HFF-Myc (cell line): Measurements from ENCODE around the gene DOCK3.

ENCODE experiments used
- DNase-seq: peaks from one replicate; pipeline ENCODE4 v3.0.0-alpha.2; 2011; ENCODE audit warnings: low read depth; ENCODE audit errors: extremely low read depth
- H3K4me3 ChIP-seq: replicated peaks from 2 replicates; pipeline ENCODE4 v1.5.1; 2011; ENCODE audit warnings: low read depth, mild to moderate bottlenecking, control low read depth, low read length
- CTCF ChIP-seq: IDR thresholded peaks from 2 replicates; pipeline ENCODE4 v1.5.1; 2012; ENCODE audit warnings: mild to moderate bottlenecking, low read depth, low read length, control low read depth; ENCODE audit errors: missing control alignments

Gene DOCK3

DNA sequence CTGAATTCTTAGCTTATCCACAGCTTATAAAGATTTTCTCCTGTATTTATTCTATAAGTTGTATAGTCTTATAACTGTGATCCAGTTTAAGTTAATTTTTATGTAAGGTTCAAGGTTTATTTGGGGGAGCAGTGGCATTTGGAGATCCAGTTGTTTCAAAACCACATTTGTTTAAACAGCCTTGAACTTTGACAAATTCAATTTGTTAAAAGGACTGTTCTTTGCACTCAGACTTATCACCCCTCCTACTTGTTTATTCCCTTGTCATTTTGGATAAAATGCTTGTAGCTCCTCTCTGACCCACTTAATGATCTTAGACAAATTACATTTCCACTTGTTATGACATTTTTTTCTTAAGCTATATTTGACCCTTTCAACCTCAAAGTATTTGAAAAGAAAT is 327.8 kb downstream of the DOCK3 start:
- H3K4me3 ChIP-seq, result no peak overlapping the region
- TF ChIP-seq CTCF, result no peak
- no peak for DNase-seq

- TF ChIP-seq CTCF, result no peak
- DNase-seq, result no peak
- H3K4me3 ChIP-seq, result no peak overlapping the region
Observed at GRCh38 chr3:51004235-51004634, 329.5 kb downstream of the DOCK3 start.

DNA sequence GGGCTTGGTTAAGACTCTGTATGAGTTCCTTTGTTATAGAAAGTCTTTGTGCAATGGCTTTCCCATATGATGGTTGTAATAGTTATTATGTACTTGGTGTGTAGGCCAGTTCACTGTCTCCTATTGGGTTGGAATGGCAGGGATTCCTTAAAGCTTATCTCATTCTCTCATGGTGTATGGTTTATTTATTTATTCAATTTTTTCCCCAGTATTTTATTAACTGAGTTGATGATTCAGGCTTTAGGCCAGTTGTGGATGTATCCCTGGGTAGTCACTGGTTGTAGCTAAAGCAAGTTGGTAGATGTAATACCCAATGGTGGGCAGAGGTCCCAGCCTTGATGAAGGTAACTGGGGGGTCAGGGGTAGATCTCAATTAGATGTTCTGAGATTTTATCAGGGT is 349.4 kb downstream of the DOCK3 start:
- DNase-seq, result no peak
- TF ChIP-seq CTCF, result no peak
- no peak overlapping the region for H3K4me3 ChIP-seq

DNA sequence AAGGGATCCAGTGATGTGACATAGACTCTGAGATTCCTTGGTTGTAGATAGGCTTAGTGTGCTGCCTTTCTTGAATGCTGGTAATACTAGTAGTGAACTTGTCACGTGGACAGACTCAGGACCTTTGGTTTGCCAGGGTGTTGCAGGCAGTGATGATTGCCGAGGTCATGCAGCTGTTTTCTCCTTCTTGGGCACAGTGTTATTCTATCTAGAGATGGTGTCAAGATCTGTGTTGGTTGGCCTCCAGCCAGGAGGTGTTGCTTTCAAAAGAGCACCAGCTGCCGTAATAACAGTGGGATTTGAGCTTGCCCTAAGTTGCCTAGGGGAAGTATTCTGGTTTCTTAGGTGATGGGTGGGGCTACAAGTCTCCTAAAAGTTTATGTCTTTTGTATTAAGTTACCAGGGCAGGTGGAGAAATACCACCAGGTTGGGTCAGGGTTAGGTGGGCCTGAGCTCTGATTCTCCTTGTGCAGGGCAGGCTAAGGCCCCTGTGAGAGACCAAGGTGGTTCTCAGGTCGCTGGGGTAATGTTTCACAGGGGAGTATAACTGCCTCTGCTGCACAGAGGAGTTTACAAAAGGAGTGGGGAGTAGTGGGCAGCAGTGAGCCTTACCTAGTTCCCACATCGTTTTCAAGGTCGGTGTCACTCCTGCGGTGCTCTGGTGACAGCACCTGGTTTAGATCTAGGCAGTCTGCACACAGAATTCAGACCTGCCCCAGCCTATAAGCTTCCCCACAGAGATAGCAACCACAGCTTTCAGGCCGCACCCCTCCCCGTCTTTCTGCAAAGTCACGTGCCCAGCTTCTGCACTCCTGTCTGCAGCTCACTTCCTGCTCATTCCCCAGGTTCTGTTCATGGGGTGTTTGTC is 350.3 kb downstream of the DOCK3 start:
- no peak overlapping the region for H3K4me3 ChIP-seq
- DNase-seq, result no peak
- no peak for TF ChIP-seq CTCF

DNA sequence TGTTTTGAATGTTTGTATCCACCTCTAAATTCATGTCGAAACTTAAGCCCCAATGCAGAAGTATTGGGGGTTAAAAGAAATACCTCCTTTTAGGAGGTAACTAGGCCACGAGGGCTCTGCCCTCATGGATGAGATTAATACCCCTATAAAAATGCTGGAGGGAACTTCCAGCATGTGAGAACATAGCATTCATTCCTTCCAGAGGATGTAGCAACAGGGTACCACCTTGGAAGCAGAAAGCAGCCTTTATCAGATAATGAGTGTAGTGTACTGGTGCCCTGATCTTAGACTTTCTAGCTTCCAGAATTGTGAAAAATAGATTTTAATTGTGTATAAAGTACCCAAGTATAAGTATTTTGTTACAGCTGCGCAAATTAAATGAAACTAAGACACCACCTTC is 356.9 kb downstream of the DOCK3 start:
- no peak for TF ChIP-seq CTCF
- no peak for DNase-seq
- H3K4me3 ChIP-seq, result no peak overlapping the region

GRCh38 chr3:51035630-51036029 is 360.9 kb downstream of the DOCK3 start:
- no peak for TF ChIP-seq CTCF
- no peak for DNase-seq

More at GRCh38 chr3:51035630-51036029, 360.9 kb downstream of the DOCK3 start:
- H3K4me3 ChIP-seq, result no peak overlapping the region
